Muscle of back (tissue), 13 donors: ENCODE data around the gene NUP58. TPM values are rescaled to one million over a fixed set of nuclear protein-coding genes. Genes with fewer than 3 reads are reported as not detected.

Source experiments
- DNase-seq, 3 donors: peaks; one replicate each; pipeline versions ENCODE4 v3.0.0 to v3.0.0-alpha.2; 2013
- long read RNA-seq, 9 donors: transcript quantifications; one replicate each; lab custom pipeline, GENCODE V29; 2026
- polyA plus RNA-seq, 10 donors: library from polyadenylated mRNA; unstranded; fragments of 120-200 nt; gene quantifications; one replicate each; pipeline ENCODE4 v1.2.1, GENCODE V29; 2013; ENCODE audit not compliant: insufficient read length in 10 of 10

NUP58 gene
- polyA plus RNA-seq: 10 to 100 TPM; 27.5 to 50.3 (median 37.0) TPM
- long read RNA-seq, donor 1, partial matches to known transcripts: 0 of 2 reads
- long read RNA-seq, donor 1, other reads (novel, unspliced or antisense): 0 of 2 reads
- long read RNA-seq, donor 2, full-length matches to known transcripts: 5 of 5 reads
- long read RNA-seq, donor 2, partial matches to known transcripts: 0 of 5 reads
- long read RNA-seq, donor 2, other reads (novel, unspliced or antisense): 0 of 5 reads
- long read RNA-seq, donor 3: 0 reads
- long read RNA-seq, donor 4, full-length matches to known transcripts: 4 of 4 reads
- long read RNA-seq, donor 4, partial matches to known transcripts: 0 of 4 reads
- long read RNA-seq, donor 4, other reads (novel, unspliced or antisense): 0 of 4 reads
- long read RNA-seq, donor 5, full-length matches to known transcripts: 3 of 3 reads
- long read RNA-seq, donor 5, partial matches to known transcripts: 0 of 3 reads
- long read RNA-seq, donor 5, other reads (novel, unspliced or antisense): 0 of 3 reads
- long read RNA-seq, donor 6, full-length matches to known transcripts: 12 of 12 reads
- long read RNA-seq, donor 6, partial matches to known transcripts: 0 of 12 reads
- long read RNA-seq, donor 6, other reads (novel, unspliced or antisense): 0 of 12 reads
- long read RNA-seq, donor 7, full-length matches to known transcripts: 5 of 5 reads
- long read RNA-seq, donor 7, partial matches to known transcripts: 0 of 5 reads
- long read RNA-seq, donor 7, other reads (novel, unspliced or antisense): 0 of 5 reads
- long read RNA-seq, donor 8, full-length matches to known transcripts: 3 of 3 reads
- long read RNA-seq, donor 8, partial matches to known transcripts: 0 of 3 reads
- long read RNA-seq, donor 8, other reads (novel, unspliced or antisense): 0 of 3 reads
- long read RNA-seq, donor 9, partial matches to known transcripts: 0 of 1 reads
- long read RNA-seq, donor 9, other reads (novel, unspliced or antisense): 0 of 1 reads

DNA sequence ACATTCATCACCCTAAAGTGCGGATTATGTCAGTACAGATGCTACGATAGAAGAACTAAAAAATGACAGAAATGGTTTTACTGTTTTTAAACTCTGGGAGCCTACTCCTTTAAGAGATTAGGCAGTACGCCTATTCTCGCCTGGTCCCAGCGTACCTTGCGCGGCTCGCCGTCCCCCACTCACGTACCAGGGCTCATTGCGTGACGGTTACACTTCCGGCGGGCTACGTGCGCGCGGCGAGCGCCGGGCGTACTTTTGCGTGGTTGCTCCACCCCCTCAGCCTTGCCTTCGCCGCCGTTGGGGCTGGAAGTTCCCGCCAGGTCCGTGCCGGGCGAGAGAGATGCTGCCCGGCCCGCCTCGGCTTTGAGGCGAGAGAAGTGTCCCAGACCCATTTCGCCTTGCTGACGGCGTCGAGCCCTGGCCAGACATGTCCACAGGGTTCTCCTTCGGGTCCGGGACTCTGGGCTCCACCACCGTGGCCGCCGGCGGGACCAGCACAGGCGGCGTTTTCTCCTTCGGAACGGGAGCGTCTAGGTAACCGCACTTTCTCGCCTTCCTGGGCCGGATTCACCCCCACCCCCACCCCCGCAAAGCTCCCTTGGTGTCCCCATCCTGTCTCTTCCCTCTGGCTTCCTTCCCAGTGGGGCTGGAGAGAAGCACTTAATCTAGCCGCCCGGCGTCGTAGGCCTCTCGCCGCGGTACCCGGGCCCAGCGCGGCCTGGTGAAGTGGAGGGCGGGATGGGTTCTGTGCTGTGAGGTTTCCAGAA is at the start of gene NUP58:
Gene NUP58, plus strand, starts transcription at position 279 of the 767 bp plus-strand sequence. Its CDS starts 149 bp downstream, at position 428.
- DNase-seq: peak; percentile 96 to 99 (median 97)

DNA sequence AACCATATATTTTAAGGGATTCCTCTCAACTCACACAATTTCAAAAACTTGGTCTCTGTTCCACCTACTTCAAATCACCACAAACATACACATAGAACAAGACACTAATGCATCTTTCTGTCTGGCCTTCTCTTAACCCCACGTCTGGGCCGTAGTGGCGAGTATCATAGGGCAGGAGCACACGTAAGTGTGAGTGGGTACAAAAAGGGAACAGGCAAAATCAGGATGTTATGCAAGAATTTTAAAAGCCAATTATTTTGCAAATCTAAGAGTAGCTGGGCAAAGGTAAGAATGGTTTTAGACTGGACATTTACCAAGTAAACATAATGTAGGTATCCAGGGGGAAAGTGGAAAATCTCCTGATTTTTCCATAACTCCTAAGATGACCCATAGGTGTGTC is 49.2 kb upstream of the NUP58 start:
- no peak for DNase-seq

DNA sequence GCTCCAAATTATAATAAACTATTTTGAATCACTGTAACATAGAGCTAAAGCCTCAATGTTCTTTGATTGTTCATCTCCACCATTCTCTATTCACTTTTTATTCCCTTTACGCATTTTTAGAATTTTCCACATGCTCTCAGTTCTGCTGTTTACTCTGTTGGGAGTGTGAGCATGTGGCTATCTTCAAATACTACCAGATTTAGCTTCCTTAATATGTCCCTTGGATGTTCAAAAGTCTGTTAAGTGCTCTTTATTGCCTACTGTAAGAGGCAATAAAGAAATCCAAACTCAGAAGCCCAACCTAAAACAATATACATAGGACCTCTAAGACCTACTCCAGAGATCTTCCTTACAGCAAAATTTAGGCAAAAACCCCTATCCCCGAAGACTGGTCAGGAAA is 48.7 kb upstream of the NUP58 start:
- no peak for DNase-seq

GRCh38 chr13:25253702-25254101 is 47.7 kb upstream of the NUP58 start:
- no peak for DNase-seq

DNA sequence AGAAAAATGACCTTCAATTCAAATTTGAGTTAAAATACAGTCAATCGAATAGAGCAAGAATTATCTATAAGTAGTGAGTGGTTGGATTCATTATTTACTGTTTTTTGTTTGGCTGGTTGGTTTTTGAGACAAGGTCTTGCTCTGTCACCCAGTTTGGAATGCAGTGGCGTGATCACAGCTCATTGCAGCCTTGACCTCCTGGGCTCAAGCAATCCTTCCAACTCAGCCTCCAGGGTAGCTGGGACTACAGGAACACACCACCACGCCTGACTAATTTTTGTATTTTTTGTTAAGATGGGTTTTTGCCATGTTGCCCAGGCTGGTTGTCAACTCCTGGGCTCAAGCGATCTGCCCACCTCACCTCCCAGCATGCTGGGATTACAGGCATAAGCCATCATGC is 39.2 kb upstream of the NUP58 start:
- DNase-seq: no peak

GRCh38 chr13:25266706-25267105 is 34.7 kb upstream of the NUP58 start:
- no peak for DNase-seq

DNA sequence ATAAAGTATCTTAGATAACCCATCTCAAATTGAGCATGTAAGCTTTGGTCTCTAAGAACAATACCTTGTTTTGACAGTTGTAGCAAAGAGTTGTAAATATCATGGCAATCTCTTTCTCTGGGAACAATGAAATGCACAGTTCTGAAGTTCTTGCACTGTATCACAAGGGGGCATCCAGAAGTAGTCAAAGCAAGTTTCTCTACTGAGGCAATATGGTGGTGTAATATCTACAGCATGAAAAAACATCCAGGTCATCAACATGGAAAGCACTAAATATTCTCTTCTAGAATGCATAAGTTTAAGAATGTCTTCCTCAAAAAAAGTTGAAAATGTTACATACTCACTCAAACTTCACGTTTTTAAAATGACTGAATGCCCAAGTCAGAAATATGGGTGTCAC is 33.7 kb upstream of the NUP58 start:
- DNase-seq: no peak

GRCh38 chr13:25268561-25268960 is 32.9 kb upstream of the NUP58 start:
- DNase-seq: no peak

GRCh38 chr13:25276748-25277147 is 24.7 kb upstream of the NUP58 start:
- peak in 1 of 3 donors; percentile 3 for DNase-seq

DNA sequence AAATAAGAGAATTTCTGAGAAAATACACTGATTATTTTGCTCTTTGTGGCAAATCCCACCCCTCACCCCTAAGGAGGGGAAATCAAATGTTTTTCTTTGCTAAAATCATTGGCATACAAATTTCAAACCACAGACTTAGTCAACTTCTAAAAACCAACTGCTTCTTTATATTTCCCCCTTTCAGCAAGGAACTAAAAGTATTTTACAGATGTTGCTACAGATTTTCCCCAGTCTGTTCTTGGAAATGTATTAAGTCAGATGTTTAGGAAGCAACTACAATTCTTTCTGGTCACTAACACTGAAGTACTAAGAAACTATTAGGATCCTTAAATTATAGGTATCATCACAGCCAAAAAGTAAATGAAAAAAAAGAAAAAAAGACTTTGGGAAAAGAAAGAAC is 21.0 kb upstream of the NUP58 start:
- no peak for DNase-seq

- no peak for DNase-seq
Observed at GRCh38 chr13:25281193-25281934, 20.1 kb upstream of the NUP58 start.

- DNase-seq: no peak
Observed at GRCh38 chr13:25281935-25282332, 19.5 kb upstream of the NUP58 start.

DNA sequence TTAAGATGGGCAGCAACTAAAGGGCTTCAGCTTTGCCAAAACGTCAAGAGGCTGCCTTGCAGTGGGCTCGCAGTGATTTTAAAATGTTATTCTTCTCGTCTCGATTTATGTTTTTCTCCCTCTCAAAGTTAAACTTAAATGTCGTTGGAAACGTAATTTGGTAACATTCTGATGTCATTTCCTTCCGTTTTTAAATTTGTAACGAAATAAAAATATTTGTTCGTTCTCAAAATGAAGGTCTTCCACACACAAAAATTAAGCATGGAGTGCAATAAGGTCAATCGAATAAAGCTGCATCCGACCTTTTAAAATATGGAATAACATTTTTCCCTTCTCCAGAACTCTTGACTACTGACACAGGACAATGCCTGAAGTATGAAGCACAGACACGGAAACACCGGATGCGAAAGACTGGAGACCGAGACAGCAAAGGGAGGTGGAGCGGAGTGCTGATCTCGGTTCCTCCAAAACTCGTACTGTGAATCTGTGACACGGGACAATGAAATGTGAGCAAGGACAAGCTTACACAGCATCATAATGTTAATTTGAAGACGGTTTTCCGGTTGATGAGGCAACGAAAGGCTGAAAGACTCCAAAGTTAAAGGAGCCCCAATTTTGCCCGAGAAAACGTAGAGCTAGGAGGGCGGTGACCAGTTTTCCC is 15.0 kb upstream of the NUP58 start:
- peak; percentile 13 to 71 (median 51) for DNase-seq

GRCh38 chr13:25286969-25287961 is 14.2 kb upstream of the NUP58 start, which contains the start of gene MTMR6:
Gene MTMR6, minus strand, starts transcription at chr13:25287488. Its CDS starts 241 bp downstream, at chr13:25287247.
- peak; percentile 85 to 97 (median 90) for DNase-seq

DNA sequence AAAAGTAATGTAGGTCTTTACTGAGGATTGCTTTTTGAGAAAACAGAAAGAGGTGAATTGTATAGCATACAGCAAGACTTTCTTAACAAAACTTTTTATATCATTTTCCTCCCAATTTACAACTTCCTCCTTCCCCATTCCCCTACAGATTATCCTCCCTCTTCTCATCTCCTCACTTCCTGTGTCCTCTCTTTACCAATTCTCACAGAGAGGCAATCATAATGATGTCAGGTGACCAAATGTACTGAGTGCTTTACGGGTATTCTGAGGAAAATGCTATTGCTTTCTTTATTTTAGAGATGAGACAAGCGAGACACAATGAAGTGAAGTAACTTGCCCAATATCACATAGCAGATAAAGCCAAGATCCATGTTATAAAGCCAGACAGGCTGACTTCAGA is 12.5 kb upstream of the NUP58 start:
- DNase-seq: no peak

DNA sequence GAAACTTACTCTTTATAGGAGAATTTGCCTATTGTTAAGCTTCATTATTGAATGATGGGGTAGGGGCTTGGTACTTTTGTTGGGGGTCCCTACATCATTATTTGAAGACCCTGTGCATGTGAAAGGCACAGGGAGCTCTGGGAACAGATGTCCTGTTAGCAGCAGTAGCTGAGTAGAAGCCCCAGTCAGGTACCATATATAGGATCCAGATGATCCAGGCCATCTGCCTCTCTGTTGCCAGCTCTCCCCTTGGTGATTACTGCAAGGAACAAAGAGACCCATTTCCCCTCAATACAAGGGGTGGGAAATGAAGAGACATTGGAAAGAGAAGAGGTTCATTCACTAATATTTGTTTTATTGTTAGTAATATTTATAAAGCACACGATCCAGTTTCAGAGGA is 9.7 kb upstream of the NUP58 start:
- DNase-seq: no peak

DNA sequence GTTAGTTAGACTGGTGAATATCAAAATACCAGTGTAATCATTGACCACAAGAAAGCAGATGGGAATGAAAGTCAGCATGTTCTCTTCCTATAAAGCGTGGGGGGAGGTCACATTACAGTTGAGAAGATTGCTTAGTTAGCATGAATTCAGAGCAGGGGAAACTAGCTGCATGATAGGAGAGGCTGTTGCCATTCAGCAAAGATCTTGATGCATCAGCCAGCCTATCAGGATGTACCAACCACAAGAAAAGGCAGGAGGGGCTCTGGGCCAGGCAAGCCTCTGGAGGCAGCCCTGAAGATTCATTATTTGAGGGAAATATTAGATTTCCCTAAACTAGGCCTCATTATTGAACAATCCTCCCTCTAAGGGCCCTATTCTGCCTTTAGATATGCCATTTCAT is 9.1 kb upstream of the NUP58 start:
- DNase-seq: no peak

GRCh38 chr13:25295228-25295627 is 6.2 kb upstream of the NUP58 start:
- DNase-seq: no peak

DNA sequence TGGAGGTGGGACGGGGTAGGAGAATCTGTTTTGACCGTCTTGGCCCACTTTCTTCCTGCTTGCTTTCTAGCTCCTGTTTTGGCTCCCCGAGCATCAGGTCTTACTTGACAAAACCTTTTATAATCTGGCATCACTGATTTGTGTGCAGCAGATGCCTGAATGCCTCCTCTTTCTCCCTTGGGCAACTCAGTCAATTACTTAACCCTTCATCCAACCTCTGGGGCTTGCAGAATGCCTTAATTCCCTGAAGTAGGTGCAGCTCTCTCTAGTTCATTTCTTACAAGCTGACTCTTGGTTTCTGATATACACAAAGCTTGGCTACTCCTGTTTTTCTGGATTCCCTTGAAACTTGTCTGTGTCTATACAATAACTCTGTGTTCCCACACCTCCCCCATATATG is 5.7 kb upstream of the NUP58 start:
- DNase-seq: no peak
